Measurements from ENCODE around the gene ZBTB12. TPM values are rescaled to one million over a fixed set of nuclear protein-coding genes. Genes with fewer than 3 reads are reported as not detected.

Gene ZBTB12
- total and polyA plus RNA-seq, 2 of the 13 experiments (the other 11 are each of a cell fraction or from before 2014, with no cell fraction given) = 4.8 to 6.0 TPM

DNA sequence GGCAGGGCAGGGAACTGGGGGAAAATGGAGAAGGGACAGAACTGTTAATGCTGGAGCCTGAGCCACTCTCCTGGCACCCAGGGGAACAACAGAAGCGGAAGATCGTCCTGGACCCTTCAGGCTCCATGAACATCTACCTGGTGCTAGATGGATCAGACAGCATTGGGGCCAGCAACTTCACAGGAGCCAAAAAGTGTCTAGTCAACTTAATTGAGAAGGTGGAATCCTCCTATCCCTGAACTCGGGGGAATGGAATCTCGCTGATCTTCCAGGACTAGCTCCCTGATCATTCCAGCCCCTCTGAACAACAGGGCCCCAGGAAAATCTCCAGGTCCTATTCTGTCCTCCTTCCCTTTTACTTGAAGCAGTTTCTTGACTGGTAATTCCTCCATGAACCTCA, 46.0 kb upstream of the ZBTB12 start (continued):
- TF ChIP-seq PAX8 (CRISPR knock-in tag; IDR thresholded peaks at IDR 0.05; ENCODE audit: borderline replicate concordance) (no peak), PREB (CRISPR knock-in tag; IDR thresholded peaks at IDR 0.05) (no peak), WIZ (CRISPR knock-in tag; IDR thresholded peaks at IDR 0.05) (no peak), MAFF (IDR thresholded peaks at IDR 0.05; ENCODE audit: low read depth, low read length) (peak; percentile 62), ISL2 (CRISPR knock-in tag; IDR thresholded peaks at IDR 0.05) (no peak), ZNF709 (CRISPR knock-in tag; IDR thresholded peaks at IDR 0.05) (no peak), MAFK (conservative IDR thresholded peaks at IDR 0.05 in 1 of 2, IDR thresholded peaks at IDR 0.05 in 1 of 2; ENCODE audit: low read length in 2 of 2) (peak; percentile 64 to 69), ZNF335 (CRISPR knock-in tag; IDR thresholded peaks at IDR 0.05) (no peak), ZNF550 (CRISPR knock-in tag; IDR thresholded peaks at IDR 0.05; ENCODE audit: borderline replicate concordance) (0 out of 2 replicates have a peak, but pooled peaks have one; percentile 16), SYNCRIP (IDR thresholded peaks at IDR 0.05; ENCODE audit: insufficient read depth, low read depth, low read length) (no peak), XRCC5 (optimal IDR thresholded peaks at IDR 0.05; ENCODE audit: low read length) (peak; percentile 11), ZNF34 (CRISPR knock-in tag; IDR thresholded peaks at IDR 0.05; ENCODE audit: borderline replicate concordance) (0 out of 2 replicates have a peak, but pooled peaks have one; percentile 4), EP300 (IDR thresholded peaks at IDR 0.05; ENCODE audit: low read depth in 2 of 2, low read length in 2 of 2) (no peak), EP300 (CRISPR knock-in tag; IDR thresholded peaks at IDR 0.05; ENCODE audit: borderline replicate concordance) (no peak), ZNF598 (CRISPR knock-in tag; IDR thresholded peaks at IDR 0.05; ENCODE audit: borderline replicate concordance) (0 out of 2 replicates have a peak, but pooled peaks have one; percentile 27), SALL2 (CRISPR knock-in tag; IDR thresholded peaks at IDR 0.05) (no peak), CEBPZ (IDR thresholded peaks at IDR 0.05; ENCODE audit: low read length) (no peak), ZNF17 (CRISPR knock-in tag; IDR thresholded peaks at IDR 0.05) (0 out of 2 replicates have a peak, but pooled peaks have one; percentile 31), CEBPG (CRISPR knock-in tag; IDR thresholded peaks at IDR 0.05) (no peak), ZNF567 (CRISPR knock-in tag; IDR thresholded peaks at IDR 0.05; ENCODE audit: borderline replicate concordance) (no peak), ZNF484 (CRISPR knock-in tag; IDR thresholded peaks at IDR 0.05; ENCODE audit: borderline replicate concordance, low read depth) (no peak)

Data from HepG2 (cell line).